GM18907 (cell line): ENCODE measurements around the gene MKNK1.

Experiments
- ATAC-seq: cut with Tn5 transposase; IDR thresholded peaks from one replicate; pipeline ENCODE4 v1.9.1; 2021; ENCODE audit warnings: mild to moderate bottlenecking, moderate library complexity; ENCODE audit not compliant: unreplicated experiment

Gene MKNK1

GRCh38 chr1:46525253-46525983 lies 78.7 kb downstream of the MKNK1 start:
- no peak for ATAC-seq

GRCh38 chr1:46524843-46525242 lies 79.2 kb downstream of the MKNK1 start:
- no peak for ATAC-seq

GRCh38 chr1:46523496-46524353 lies 80.3 kb downstream of the MKNK1 start:
- no peak for ATAC-seq

GRCh38 chr1:46522969-46523320 lies 81.1 kb downstream of the MKNK1 start:
- no peak for ATAC-seq

GRCh38 chr1:46522184-46522968 lies 81.7 kb downstream of the MKNK1 start:
- no peak for ATAC-seq

- ATAC-seq = no peak
Observed at GRCh38 chr1:46521414-46521813, 82.7 kb downstream of the MKNK1 start.

- no peak for ATAC-seq
Observed at GRCh38 chr1:46520063-46520911, 83.8 kb downstream of the MKNK1 start.

- no peak for ATAC-seq
Observed at GRCh38 chr1:46519209-46519608, 84.9 kb downstream of the MKNK1 start.

GRCh38 chr1:46517932-46518498 lies 86.1 kb downstream of the MKNK1 start:
- no peak for ATAC-seq

GRCh38 chr1:46517010-46517600 lies 87.0 kb downstream of the MKNK1 start:
- ATAC-seq = no peak

GRCh38 chr1:46516200-46516950 lies 87.7 kb downstream of the MKNK1 start:
- ATAC-seq = no peak

GRCh38 chr1:46515576-46515975 lies 88.5 kb downstream of the MKNK1 start:
- no peak for ATAC-seq

GRCh38 chr1:46513536-46513935 lies 90.5 kb downstream of the MKNK1 start:
- no peak for ATAC-seq

- no peak for ATAC-seq
Observed at GRCh38 chr1:46512792-46513190, 91.3 kb downstream of the MKNK1 start.

GRCh38 chr1:46512135-46512791 lies 91.8 kb downstream of the MKNK1 start:
- no peak for ATAC-seq

- no peak for ATAC-seq
Observed at GRCh38 chr1:46510998-46511365, 93.1 kb downstream of the MKNK1 start.

- ATAC-seq = no peak
Observed at GRCh38 chr1:46510341-46510997, 93.6 kb downstream of the MKNK1 start.

- ATAC-seq = no peak
Observed at GRCh38 chr1:46508757-46509156, 95.3 kb downstream of the MKNK1 start.
